K562 (cell line): ENCODE measurements around the gene WNT3. TPM values are rescaled to one million over a fixed set of nuclear protein-coding genes. Genes with fewer than 3 reads are reported as not detected.

Experiments used
- BCOR ChIP-seq: fragments of 450-650 bp; IDR thresholded peaks from 2 replicates; pipeline ENCODE4 v1.6.1; 2016
- E2F3 ChIP-seq: fragments of 250-450 bp; sonication (Bioruptor Pico); IDR thresholded peaks from 2 replicates; pipeline ENCODE4 v1.4.0; 2020; ENCODE audit warnings: mild to moderate bottlenecking
- FIP1L1 ChIP-seq: fragments of 200-400 bp; formaldehyde crosslinking; IDR thresholded peaks from 2 replicates; pipeline ENCODE4 v1.6.1; 2018; ENCODE audit warnings: mild to moderate bottlenecking, low read depth, low read length; ENCODE audit not compliant: poor library complexity, severe bottlenecking
- FUS ChIP-seq: fragments of 200-400 bp; formaldehyde crosslinking; optimal IDR thresholded peaks from 2 replicates; pipeline ENCODE3; 2017; ENCODE audit warnings: low read depth, low read length
- HIVEP1 ChIP-seq: fragments of 250-450 bp; sonication (Bioruptor Pico); IDR thresholded peaks from 2 replicates; pipeline ENCODE4 v1.4.0; 2020; ENCODE audit warnings: mild to moderate bottlenecking
- HNRNPL ChIP-seq: fragments of 200-400 bp; formaldehyde crosslinking; IDR thresholded peaks from 2 replicates; pipeline ENCODE4 v1.6.1; 2017; ENCODE audit warnings: low read depth, mild to moderate bottlenecking, low read length
- JUNB ChIP-seq: fragments of 450-650 bp; formaldehyde crosslinking; conservative IDR thresholded peaks from 2 replicates; pipeline ENCODE4 v1.4.0; 2020; ENCODE audit warnings: mild to moderate bottlenecking
- KDM4B ChIP-seq, 2 experiments: fragments of 450-650 bp in 1 of 2; sonication (generic) in 1 of 2; IDR thresholded peaks; 2 replicates each; pipeline ENCODE4 v1.6.1; 2016 to 2017; ENCODE audit warnings: borderline replicate concordance in 2 of 2, antibody characterized with exemption in 1 of 2, low read depth in 1 of 2, mild to moderate bottlenecking in 1 of 2
- NFIX ChIP-seq: fragments of 250-450 bp; sonication (Bioruptor Pico); IDR thresholded peaks from 2 replicates; pipeline ENCODE4 v1.4.0; 2020; ENCODE audit warnings: low read depth, mild to moderate bottlenecking, moderate library complexity
- NONO ChIP-seq, 2 experiments: fragments of 200-400 bp in 1 of 2; fragments of 450-650 bp in 1 of 2; formaldehyde crosslinking in 1 of 2; IDR thresholded peaks; 2 replicates each; pipeline ENCODE4 v1.6.1; 2017; ENCODE audit warnings: low read depth in 2 of 2, mild to moderate bottlenecking in 2 of 2, moderate library complexity in 2 of 2, low read length in 1 of 2
- RBM17 ChIP-seq: fragments of 200-400 bp; formaldehyde crosslinking; IDR thresholded peaks from 2 replicates; pipeline ENCODE4 v1.6.1; 2017; ENCODE audit warnings: low read depth, mild to moderate bottlenecking, low read length, borderline replicate concordance
- ZBED1 ChIP-seq: IDR thresholded peaks from 2 replicates; pipeline ENCODE4 v1.6.1; 2014
- ZBTB9 ChIP-seq: fragments of 450-650 bp; formaldehyde crosslinking; IDR thresholded peaks from 2 replicates; pipeline ENCODE4 v1.4.0; 2020; ENCODE audit warnings: mild to moderate bottlenecking, moderate library complexity
- ZNF175 ChIP-seq: fragments of 200-800 bp; sonication (Bioruptor generic); IDR thresholded peaks from 2 replicates; pipeline ENCODE4 v1.6.1; 2016; ENCODE audit warnings: low read depth, mild to moderate bottlenecking, missing genetic modification characterization, missing compliant biosample characterization
- ZNF507 ChIP-seq: conservative IDR thresholded peaks from 2 replicates; pipeline ENCODE4 v1.6.1; 2017; ENCODE audit warnings: missing genetic modification characterization, missing compliant biosample characterization
- polyA plus RNA-seq, 8 experiments: library from polyadenylated mRNA; depleted of rRNA in 4 of 8; stranded (reverse) in 5 of 8; unstranded in 3 of 8; fragments of >200 nt; fragmentation: Nextera tagmentation in 2 of 8; fragmentation: Illumina TruSeq in 1 of 8; extraction: Ambion mirVana in 2 of 8; extraction: Trizol in 1 of 8; gene quantifications; 2 replicates each; pipeline versions ENCODE4 v1.2.1 to v1.2.3, GENCODE V29; 2011 to 2014; ENCODE audit warnings: inconsistent platforms in 1 of 8, missing spikeins in 1 of 8
- total RNA-seq, 7 experiments: library from RNA; depleted of rRNA in 6 of 7; stranded (reverse); fragments of >200 nt in 6 of 7; fragmentation: Illumina TruSeq in 2 of 7; extraction: Trizol in 2 of 7; gene quantifications; 2 replicates each; pipeline versions ENCODE4 v1.2.1 to v1.2.3, GENCODE V29; 2011 to 2021; ENCODE audit warnings: low replicate concordance in 1 of 7
- TF ChIP-seq, protein P1 (sequence below): fragments of 250-450 bp; sonication (Bioruptor Pico); IDR thresholded peaks from 2 replicates; pipeline ENCODE4 v1.8.0; 2021; ENCODE audit warnings: mild to moderate bottlenecking, moderate library complexity
- TF ChIP-seq, protein P2 (sequence below): IDR thresholded peaks from 2 replicates; pipeline ENCODE4 v1.6.1; 2012; ENCODE audit warnings: low read depth, low read length, improper control_type of control experiment, borderline replicate concordance
- TF ChIP-seq, protein P3 (sequence below): fragments of 200-400 bp; formaldehyde crosslinking; IDR thresholded peaks from 2 replicates; pipeline ENCODE4 v1.6.1; 2017; ENCODE audit warnings: mild to moderate bottlenecking, low read depth, low read length, moderate library complexity
- TF ChIP-seq, protein P4 (sequence below): fragments of 250-450 bp; sonication (Bioruptor Pico); IDR thresholded peaks from 2 replicates; pipeline ENCODE4 v1.4.0; 2020; ENCODE audit warnings: borderline replicate concordance

WNT3 gene
- total and polyA plus RNA-seq, 9 of the 15 experiments (the other 6 are each of a cell fraction or from before 2014, with no cell fraction given), result 1.5 to 6.1 (median 3.3) TPM

DNA sequence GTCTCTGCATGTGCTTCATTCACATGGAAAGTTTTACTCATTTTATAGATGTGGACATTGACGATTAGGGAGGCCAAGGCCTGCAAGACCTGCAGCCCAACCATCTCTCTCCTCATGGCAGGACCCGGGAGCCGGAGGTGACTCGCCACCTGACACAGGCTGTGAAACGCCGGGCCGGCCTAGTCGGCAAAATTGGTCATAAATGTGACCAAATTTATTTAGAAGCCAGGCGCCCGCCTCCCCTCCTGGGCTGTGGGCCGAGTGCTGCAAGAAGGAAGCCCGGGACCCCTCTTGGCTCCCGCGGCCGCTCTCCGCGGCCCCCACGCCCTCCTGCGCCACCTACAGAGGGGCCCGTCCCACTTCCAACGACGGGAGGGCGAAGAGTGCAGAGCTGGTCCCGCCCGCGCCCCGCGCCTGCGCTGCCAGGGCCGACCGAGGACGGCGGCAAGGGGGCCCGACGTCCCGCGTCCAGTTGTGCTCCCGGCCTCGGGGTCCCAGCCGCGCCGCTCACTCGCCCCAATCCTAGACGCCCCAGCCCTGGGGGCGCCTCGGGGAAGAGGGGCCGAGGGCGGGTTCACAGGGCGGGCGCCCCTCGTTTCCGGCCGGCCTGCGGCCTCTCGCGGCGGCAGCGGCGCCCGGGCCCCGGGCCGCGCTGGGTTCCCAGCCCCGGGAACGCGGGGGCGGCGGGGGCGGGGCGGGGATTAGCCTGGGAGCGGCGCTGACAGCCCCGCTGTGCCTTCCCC lies 47.5 kb downstream of the WNT3 start (continued):
- TF ChIP-seq FIP1L1, result peak; percentile 51
- TF ChIP-seq, protein P1, sequence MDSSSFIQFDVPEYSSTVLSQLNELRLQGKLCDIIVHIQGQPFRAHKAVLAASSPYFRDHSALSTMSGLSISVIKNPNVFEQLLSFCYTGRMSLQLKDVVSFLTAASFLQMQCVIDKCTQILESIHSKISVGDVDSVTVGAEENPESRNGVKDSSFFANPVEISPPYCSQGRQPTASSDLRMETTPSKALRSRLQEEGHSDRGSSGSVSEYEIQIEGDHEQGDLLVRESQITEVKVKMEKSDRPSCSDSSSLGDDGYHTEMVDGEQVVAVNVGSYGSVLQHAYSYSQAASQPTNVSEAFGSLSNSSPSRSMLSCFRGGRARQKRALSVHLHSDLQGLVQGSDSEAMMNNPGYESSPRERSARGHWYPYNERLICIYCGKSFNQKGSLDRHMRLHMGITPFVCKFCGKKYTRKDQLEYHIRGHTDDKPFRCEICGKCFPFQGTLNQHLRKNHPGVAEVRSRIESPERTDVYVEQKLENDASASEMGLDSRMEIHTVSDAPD (CRISPR knock-in tag), result no peak
- no peak for TF ChIP-seq ZNF175 (CRISPR knock-in tag)
- TF ChIP-seq E2F3 (CRISPR knock-in tag), result peak; percentile 26; the same call in 1 of the 2 replicates
- peak in 1 of 2 experiments; percentile 79; a peak in 2 of 4 replicates for TF ChIP-seq NONO (IDR thresholded peaks at IDR 0.05; ENCODE audit: low read depth in 2 of 2, low read length in 1 of 2)
- TF ChIP-seq, protein P2, sequence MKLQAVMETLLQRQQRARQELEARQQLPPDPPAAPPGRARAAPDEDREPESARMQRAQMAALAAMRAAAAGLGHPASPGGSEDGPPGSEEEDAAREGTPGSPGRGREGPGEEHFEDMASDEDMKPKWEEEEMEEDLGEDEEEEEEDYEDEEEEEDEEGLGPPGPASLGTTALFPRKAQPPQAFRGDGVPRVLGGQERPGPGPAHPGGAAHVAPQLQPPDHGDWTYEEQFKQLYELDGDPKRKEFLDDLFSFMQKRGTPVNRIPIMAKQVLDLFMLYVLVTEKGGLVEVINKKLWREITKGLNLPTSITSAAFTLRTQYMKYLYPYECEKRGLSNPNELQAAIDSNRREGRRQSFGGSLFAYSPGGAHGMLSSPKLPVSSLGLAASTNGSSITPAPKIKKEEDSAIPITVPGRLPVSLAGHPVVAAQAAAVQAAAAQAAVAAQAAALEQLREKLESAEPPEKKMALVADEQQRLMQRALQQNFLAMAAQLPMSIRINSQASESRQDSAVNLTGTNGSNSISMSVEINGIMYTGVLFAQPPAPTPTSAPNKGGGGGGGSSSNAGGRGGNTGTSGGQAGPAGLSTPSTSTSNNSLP, result no peak
- TF ChIP-seq FUS, result peak; percentile 58
- TF ChIP-seq HNRNPL, result peak; percentile 67; the same call in 1 of the 2 replicates
- TF ChIP-seq JUNB (CRISPR knock-in tag), result no peak
- no peak for TF ChIP-seq ZBED1
- TF ChIP-seq ZBTB9 (CRISPR knock-in tag), result peak; percentile 78; the same call in 1 of the 2 replicates
- TF ChIP-seq, protein P3, sequence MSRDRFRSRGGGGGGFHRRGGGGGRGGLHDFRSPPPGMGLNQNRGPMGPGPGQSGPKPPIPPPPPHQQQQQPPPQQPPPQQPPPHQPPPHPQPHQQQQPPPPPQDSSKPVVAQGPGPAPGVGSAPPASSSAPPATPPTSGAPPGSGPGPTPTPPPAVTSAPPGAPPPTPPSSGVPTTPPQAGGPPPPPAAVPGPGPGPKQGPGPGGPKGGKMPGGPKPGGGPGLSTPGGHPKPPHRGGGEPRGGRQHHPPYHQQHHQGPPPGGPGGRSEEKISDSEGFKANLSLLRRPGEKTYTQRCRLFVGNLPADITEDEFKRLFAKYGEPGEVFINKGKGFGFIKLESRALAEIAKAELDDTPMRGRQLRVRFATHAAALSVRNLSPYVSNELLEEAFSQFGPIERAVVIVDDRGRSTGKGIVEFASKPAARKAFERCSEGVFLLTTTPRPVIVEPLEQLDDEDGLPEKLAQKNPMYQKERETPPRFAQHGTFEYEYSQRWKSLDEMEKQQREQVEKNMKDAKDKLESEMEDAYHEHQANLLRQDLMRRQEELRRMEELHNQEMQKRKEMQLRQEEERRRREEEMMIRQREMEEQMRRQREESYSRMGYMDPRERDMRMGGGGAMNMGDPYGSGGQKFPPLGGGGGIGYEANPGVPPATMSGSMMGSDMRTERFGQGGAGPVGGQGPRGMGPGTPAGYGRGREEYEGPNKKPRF, result no peak
- no peak for TF ChIP-seq NFIX
- no peak for TF ChIP-seq KDM4B (IDR thresholded peaks at IDR 0.05; ENCODE audit: borderline replicate concordance in 2 of 2, low read depth in 1 of 2)
- TF ChIP-seq RBM17, result no peak
- TF ChIP-seq HIVEP1 (CRISPR knock-in tag), result no peak
- TF ChIP-seq, protein P4, sequence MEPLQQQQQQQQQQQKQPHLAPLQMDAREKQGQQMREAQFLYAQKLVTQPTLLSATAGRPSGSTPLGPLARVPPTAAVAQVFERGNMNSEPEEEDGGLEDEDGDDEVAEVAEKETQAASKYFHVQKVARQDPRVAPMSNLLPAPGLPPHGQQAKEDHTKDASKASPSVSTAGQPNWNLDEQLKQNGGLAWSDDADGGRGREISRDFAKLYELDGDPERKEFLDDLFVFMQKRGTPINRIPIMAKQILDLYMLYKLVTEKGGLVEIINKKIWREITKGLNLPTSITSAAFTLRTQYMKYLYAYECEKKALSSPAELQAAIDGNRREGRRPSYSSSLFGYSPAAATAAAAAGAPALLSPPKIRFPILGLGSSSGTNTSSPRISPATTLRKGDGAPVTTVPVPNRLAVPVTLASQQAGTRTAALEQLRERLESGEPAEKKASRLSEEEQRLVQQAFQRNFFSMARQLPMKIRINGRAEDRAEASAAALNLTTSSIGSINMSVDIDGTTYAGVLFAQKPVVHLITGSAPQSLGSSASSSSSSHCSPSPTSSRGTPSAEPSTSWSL, result no peak
- TF ChIP-seq BCOR, result no peak
- TF ChIP-seq ZNF507, result no peak
